LHCN-M2 (cell line): ENCODE results near the gene CAPN10. TPM values are rescaled to one million over a fixed set of nuclear protein-coding genes. Genes with fewer than 3 reads are reported as not detected.
A peak's percentile ranks its signal among the peaks of the same experiment; 100 is the strongest.
"Not testable (repeated sequence)": the region's sequence is repeated elsewhere in the genome, so short reads cannot be mapped to it uniquely, and the experiment has no call there.

ENCODE experiments used
- DNase-seq: peaks from one replicate; pipeline ENCODE4 v3.0.0-alpha.2; 2012; ENCODE audit warnings: low read depth
- polyA plus RNA-seq: library from polyadenylated mRNA; unstranded; fragments of >200 nt; gene quantifications from one replicate; pipeline ENCODE4 v1.2.1, GENCODE V29; 2012; ENCODE audit warnings: missing spikeins
- total RNA-seq: library from RNA; depleted of rRNA; stranded (reverse); fragments of >200 nt; gene quantifications from 2 replicates; pipeline ENCODE4 v1.2.3, GENCODE V29; 2014; rRNA removed

Gene CAPN10
- 20.5 and 23.1 TPM in 2 replicates for total RNA-seq
- polyA plus RNA-seq: 8.7 TPM

GRCh38 chr2:240586198-240586918 lies at the start of gene CAPN10:
TSS of gene CAPN10 (plus strand) at chr2:240586734. CDS start at chr2:240586912, 178 bp downstream.
- DNase-seq: peak; percentile 91

- no peak for DNase-seq
Observed at GRCh38 chr2:240538031-240538780, 48.3 kb upstream of the CAPN10 start.

- DNase-seq: not testable (repeated sequence)
Observed at GRCh38 chr2:240539101-240539500, 47.4 kb upstream of the CAPN10 start.

GRCh38 chr2:240539906-240540305 lies 46.6 kb upstream of the CAPN10 start:
- no peak for DNase-seq

GRCh38 chr2:240551288-240551687 lies 35.2 kb upstream of the CAPN10 start:
- DNase-seq: no peak

- DNase-seq: no peak
Observed at GRCh38 chr2:240551811-240552210, 34.7 kb upstream of the CAPN10 start.

- DNase-seq: no peak
Observed at GRCh38 chr2:240553956-240554480, 32.5 kb upstream of the CAPN10 start.

- DNase-seq: no peak
Observed at GRCh38 chr2:240554767-240555493, 31.6 kb upstream of the CAPN10 start.

GRCh38 chr2:240555541-240556250 lies 30.8 kb upstream of the CAPN10 start:
- no peak for DNase-seq

- DNase-seq: peak; percentile 28
Observed at GRCh38 chr2:240556553-240557100, 29.9 kb upstream of the CAPN10 start.

GRCh38 chr2:240557101-240557751 lies 29.3 kb upstream of the CAPN10 start:
- DNase-seq: no peak

GRCh38 chr2:240557808-240558207 lies 28.7 kb upstream of the CAPN10 start, which contains the start of gene ANKMY1:
TSS of gene ANKMY1 (minus strand) at chr2:240557988. CDS start at chr2:240557335, 653 bp downstream.
- DNase-seq: peak; percentile 16

GRCh38 chr2:240558236-240558761 lies 28.2 kb upstream of the CAPN10 start:
- no peak for DNase-seq

- no peak for DNase-seq
Observed at GRCh38 chr2:240559286-240559685, 27.2 kb upstream of the CAPN10 start.

GRCh38 chr2:240560084-240560479 lies 26.5 kb upstream of the CAPN10 start, which contains the start of gene DUSP28:
TSS of gene DUSP28 (plus strand) at chr2:240560357. CDS start at chr2:240560685, 328 bp downstream.
- DNase-seq: peak; percentile 85

GRCh38 chr2:240560480-240561324 lies 25.8 kb upstream of the CAPN10 start:
- DNase-seq: peak; percentile 96

- DNase-seq: peak; percentile 73
Observed at GRCh38 chr2:240561325-240561971, 25.1 kb upstream of the CAPN10 start.

GRCh38 chr2:240563231-240563630 lies 23.3 kb upstream of the CAPN10 start:
- DNase-seq: not testable (repeated sequence)
